ENCODE measurements around the gene FOXN3. TPM values are rescaled to one million over a fixed set of nuclear protein-coding genes. Genes with fewer than 3 reads are reported as not detected.

Gene FOXN3
- polyA plus RNA-seq, 12 donors: 52.7 to 126 (median 74.8) TPM

DNA sequence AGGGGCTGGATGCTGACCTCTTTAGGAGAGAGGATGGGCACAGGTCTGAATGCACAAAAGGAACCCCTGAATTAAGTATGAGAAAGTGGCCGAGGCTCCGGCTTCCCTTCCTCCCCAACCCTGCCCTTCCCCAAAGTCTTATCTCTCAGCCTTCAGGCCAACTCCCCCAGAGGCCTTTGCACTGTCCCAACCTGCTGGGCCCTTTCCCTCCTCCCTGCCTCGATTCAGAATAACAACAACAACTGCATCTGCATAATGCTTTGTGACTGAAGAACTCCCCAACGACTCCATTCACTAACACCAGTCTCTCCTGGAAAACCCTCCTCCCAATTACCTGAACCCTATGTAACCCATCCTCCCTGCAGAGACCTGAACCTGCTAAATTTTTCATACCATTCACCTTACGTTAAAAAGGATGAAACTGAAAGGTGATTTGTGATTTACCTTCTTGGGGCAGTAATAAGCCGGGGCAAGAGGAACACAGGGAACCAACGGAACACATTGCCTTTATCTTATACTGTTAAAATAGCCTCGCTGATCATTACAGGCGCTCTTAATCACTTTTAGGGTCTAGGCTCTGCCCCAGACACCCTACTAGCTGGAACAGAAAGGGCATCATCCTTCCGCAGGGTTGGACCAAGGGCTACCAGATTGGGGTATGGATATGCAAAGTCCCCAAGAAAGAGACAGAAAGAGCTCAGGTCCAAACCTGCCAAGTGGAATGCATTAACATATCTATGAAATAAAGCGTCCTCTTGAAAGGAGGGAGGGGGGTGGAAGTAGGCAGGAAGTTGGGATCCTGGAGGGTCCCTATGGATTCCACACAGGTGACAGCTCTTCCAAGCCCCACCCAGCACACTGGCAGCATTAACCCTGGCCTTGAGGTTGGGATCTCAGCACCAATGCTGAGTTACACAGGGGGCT is 24.2 kb upstream of the FOXN3 start:
- DNase-seq: no peak

- DNase-seq: no peak
Observed at GRCh38 chr14:89435892-89436656, 19.0 kb upstream of the FOXN3 start.

DNA sequence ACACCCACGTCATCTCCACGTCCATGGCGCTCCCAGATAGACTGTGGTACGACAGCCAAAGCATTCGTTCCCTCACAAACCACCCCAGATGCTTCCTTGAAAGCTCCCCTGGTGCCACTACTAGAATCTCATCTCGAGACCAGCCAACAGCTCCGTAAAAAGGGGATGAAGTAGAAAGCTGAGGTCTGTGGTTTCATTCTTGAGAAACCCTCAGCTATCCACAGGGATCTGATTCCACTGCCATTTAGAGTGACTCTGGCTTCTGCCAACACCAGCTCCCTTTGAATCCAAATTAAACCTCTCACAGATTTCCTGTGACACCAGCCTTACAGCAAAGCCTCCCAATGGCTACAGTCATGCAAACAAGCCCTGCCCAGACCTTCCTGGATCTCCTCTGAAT is 18.5 kb upstream of the FOXN3 start:
- no peak for DNase-seq

- no peak for DNase-seq
Observed at GRCh38 chr14:89432226-89432625, 15.2 kb upstream of the FOXN3 start.

GRCh38 chr14:89430391-89431236 is 13.6 kb upstream of the FOXN3 start:
- DNase-seq: no peak

- DNase-seq: peak; percentile 65
Observed at GRCh38 chr14:89429199-89430181, 12.5 kb upstream of the FOXN3 start.

- peak; percentile 55 for DNase-seq
Observed at GRCh38 chr14:89428546-89429198, 11.6 kb upstream of the FOXN3 start.

- DNase-seq: no peak
Observed at GRCh38 chr14:89428173-89428523, 11.1 kb upstream of the FOXN3 start.

- DNase-seq: peak; percentile 67
Observed at GRCh38 chr14:89427426-89428172, 10.6 kb upstream of the FOXN3 start.

GRCh38 chr14:89425931-89426330 is 8.9 kb upstream of the FOXN3 start:
- no peak for DNase-seq

GRCh38 chr14:89424241-89424640 is 7.2 kb upstream of the FOXN3 start:
- DNase-seq: no peak

- no peak for DNase-seq
Observed at GRCh38 chr14:89422952-89423345, 5.9 kb upstream of the FOXN3 start.

GRCh38 chr14:89422181-89422951 is 5.3 kb upstream of the FOXN3 start:
- DNase-seq: no peak

- DNase-seq: no peak
Observed at GRCh38 chr14:89420502-89420901, 3.5 kb upstream of the FOXN3 start.

GRCh38 chr14:89419973-89420482 is 3.0 kb upstream of the FOXN3 start:
- no peak for DNase-seq

DNA sequence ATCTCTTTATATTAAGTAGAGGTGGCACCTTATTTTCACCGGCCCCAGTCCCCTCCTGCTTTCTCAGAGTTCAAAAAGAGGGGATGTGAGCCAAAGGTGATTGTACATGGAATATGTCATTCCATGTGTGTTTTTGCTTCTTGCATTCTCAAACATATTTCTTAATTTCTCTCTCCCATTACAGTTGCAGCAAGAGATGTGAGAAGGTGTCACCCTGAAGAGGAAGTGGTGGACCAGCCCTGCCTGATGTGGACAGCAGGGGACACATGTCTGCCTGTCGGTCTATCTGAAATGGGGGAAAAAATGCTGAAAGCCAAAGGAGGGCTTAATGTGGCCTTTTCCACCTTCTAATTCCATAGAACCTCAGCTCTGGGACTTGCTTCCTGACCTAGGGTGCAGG is 1.9 kb upstream of the FOXN3 start:
- no peak for DNase-seq

GRCh38 chr14:89418452-89418851 is 1.4 kb upstream of the FOXN3 start:
- DNase-seq: no peak

DNA sequence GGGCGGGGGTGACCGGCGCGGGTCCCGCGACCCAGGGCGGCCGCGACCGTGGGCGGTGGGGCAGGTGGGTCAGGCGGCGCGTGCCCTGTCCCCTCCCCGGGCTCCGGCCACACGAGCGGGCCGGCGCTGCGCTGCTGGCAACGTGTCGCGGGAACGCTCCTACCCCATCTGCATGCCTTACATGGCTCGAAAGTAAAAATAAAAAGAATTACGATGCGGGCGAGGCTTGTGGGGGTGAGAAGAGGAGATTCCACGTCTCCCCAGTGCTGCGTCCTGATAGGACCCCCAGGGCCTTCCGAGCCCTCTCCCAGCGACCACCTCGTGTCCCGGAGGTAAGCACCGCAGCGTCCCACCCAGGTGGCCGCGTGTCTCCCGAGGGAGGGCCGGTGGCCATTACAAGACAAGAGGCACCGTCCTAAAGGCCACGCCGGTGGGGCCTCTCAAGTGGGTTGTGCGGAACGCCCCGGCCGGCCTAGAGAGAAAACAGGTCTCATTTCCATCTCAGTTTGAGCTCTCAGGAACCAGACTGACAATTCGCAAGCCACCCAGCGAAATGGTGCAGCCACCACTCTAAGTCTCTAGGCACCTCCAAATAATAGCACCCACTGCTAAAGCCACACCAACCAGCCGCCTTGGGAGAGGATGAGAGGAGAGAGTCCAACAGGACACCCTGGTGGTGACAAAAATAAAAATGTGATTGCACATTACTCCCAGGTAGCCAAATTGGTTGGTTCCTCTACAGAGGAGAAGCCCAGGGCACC is 612 bp upstream of the FOXN3 start:
- peak; percentile 54 for DNase-seq

Data from muscle of arm (tissue), 12 donors.